Ovary (tissue), 3 donors: Measurements from ENCODE around the gene PPM1B.

Source experiments
- CTCF ChIP-seq, 3 donors: fragments of 450-650 bp in 2 of 3; fragments of 200-600 bp in 1 of 3; IDR thresholded peaks; one replicate each; pipeline versions ENCODE4 v1.5.1 to v1.8.0; 2016 to 2022; ENCODE audit warnings: antibody characterized with exemption in 3 of 3, mild to moderate bottlenecking in 1 of 3
- POLR2A ChIP-seq: fragments of 450-650 bp; IDR thresholded peaks from one replicate; pipeline ENCODE4 v1.6.1; 2017; ENCODE audit warnings: antibody characterized with exemption, mild to moderate bottlenecking, moderate library complexity
- donor health status: DM: no; HTN: no; CAD: no.

DNA sequence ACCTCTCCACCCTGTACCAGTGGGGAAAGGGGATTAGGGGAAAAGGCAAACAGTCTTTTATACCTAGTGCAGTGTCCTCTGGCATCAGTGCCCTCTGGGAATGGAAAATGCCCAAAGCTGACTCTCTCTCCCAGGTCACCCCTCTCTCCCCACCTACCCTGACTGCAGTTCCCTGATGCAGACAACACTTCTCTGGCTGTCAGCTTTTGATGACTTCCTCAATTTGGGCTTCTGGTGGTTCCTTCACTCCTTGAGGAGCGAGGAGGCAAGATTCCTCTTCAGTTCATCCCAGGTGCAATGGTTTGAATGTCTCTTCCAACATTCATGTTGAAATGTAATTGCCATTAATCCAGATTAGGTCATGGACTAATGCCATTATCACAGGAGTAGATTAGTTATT is 19.7 kb upstream of the PPM1B start:
- no peak for TF ChIP-seq POLR2A
- TF ChIP-seq CTCF (IDR thresholded peaks at IDR 0.05) = no peak
